ENCODE results near the gene TRPV5.

TRPV5 gene

GRCh38 chr7:142868986-142869415 lies 64.5 kb downstream of the TRPV5 start:
- no peak for DNase-seq

GRCh38 chr7:142868188-142868985 lies 65.2 kb downstream of the TRPV5 start:
- DNase-seq = no peak

DNA sequence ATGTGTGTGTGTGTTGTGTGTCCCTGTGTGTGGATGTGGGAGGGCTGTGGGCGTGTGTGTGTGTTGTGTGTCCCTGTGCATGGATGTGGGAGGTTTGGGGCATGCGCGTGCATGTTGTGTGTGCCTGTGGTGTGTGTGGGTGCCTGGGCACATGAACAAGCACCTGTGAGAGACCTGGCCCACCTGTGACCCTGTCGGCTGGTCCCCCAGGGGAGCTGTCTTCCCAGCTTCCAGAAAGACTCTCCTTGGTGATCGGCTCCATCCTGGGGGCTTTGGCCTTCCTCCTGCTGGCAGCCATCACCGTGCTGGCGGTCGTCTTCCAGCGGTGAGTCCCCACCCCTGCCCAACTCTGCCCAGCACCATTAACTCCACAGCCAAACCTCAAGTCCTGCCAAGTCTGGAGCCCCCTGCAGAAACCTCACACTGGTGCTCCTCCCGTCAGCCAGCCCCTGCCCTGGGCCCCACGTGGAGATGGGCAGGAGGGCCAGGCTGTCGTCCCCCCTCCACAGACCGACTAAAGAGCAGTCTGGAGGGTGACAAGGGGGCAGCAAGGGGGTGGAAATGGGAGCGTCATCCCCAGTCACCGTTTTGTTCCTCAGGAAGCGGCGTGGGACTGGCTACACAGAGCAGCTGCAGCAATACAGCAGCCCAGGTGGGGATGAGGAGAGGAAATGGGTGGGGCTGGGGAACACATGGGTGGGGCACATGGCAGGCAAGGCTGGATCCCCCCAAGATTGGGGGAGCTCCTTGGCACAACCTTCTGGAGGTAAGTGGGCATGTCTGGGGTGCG lies 66.0 kb downstream of the TRPV5 start:
- DNase-seq = no peak

DNA sequence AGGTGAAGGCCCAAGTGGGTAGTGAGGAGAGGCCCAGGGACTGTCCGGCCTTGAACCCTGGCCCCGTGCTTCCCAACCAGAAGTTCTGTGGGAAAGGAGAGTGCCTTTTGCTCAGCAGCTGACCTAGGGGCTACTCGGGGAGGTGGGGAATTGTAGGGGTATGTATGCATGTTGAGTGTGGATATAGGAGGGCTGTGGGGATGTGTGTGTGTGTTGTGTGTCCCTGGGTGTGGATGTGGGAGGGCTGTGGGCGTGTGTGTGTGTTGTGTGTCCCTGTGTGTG lies 66.5 kb downstream of the TRPV5 start:
- DNase-seq = no peak

- peak in 1 of 2 donors; percentile 33 for DNase-seq
Observed at GRCh38 chr7:142866361-142867096, 67.0 kb downstream of the TRPV5 start.

GRCh38 chr7:142865766-142866165 lies 67.8 kb downstream of the TRPV5 start:
- no peak for DNase-seq

DNA sequence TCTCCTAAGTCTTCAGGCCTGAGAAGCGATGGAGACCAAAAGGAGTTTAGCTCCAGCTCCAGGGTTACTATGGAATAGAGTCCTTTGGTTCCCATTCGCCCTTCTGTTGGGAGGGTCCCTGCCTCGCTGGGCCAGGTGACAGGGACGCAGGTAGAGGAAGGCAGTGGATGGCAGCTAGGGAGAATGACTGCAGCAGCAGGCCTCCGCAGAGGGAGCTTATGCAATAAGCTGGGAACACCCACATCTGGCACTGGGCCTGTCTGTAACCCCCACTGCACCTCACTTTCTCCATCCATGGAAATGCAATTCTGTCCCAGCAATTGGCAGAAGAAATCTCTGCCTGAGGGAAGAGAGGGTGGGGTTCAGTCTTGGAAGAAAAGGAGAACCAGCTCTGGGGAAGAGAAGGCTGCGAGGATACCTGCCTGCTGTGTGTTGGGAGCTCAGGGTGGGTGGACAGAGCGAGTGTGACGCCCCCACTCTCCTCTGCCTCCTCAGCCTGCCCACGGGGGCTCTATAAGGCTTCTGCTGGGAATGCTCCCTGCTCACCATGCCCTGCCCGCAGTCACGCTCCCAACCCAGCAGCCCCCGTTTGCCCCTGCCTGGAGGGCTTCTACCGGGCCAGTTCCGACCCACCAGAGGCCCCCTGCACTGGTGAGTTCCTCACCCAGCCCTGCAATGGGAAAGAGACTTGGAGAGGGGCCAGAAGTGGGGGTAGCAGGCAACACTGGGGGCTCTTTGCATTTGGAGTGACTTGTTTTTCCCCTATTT lies 68.4 kb downstream of the TRPV5 start:
- no peak for DNase-seq

GRCh38 chr7:142863891-142864685 lies 69.5 kb downstream of the TRPV5 start:
- no peak for DNase-seq

DNA sequence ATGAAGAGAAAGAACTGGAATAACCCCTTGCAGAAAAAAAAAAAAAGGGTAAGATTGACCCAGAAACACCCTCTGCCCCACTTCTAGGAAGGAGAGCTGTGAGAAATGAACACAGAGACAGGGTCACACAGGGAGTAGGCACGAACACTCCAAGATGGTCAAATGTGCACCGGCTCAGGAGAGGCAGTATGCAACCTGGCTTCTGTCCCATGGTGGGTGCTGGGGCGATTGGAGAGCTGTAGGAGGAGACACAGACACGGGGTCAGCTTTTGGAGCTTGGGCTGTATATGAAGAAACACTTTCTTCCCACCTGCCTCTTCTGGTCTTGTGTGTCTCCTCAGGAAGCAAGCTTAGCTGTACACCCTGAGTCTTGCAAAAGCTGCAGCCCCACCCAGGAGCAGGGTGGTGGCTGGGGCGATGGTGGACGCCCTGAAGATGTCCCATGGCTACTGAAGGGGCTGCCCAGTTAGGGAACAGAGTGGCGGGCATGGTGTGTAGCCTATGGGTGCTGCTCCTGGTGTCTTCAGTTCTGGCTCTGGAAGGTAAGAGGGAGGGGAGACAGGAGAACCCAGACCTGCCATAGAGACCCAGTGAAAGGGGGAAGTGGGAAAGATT lies 70.7 kb downstream of the TRPV5 start:
- DNase-seq = no peak

GRCh38 chr7:142862351-142862750 lies 71.2 kb downstream of the TRPV5 start:
- DNase-seq = no peak

- DNase-seq = no peak
Observed at GRCh38 chr7:142860968-142861367, 72.6 kb downstream of the TRPV5 start.

DNA sequence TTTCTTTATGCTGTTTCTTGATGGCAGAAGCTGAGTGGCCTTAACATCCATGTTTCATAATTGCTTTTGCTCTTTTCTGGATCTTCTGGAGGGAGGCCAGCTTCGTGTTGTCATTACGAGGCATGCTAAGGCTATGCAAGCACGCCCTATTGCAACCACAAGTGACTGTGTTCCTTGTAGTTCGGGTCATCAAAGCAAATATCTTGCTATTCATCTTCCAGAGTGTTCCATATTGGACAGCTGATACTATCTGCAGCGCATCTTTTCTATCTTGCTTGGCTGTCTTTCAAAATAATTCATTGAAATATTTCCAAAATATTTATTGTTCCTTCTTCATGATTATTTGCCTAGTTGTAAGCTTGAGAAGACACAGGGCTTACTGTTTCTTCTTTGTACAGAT lies 73.7 kb downstream of the TRPV5 start:
- no peak for DNase-seq

DNA sequence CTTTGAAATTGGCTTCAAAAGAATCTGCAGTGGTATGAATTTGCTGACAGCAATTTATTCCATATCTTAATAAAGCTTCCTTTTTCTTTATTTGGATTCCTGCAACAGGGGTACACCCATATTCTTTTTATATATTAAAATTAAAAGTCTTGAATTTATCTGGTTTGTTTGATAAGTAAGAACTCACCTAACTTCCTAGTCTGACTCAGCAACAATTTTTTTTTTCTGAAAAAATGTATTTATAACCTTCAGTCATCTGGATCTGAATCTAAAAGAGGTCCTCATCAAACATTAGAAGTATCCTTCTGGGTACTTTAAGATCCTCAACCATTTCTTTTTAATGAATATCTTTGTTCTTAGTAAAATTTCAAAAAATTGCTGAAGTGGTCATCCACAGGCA lies 74.1 kb downstream of the TRPV5 start:
- no peak for DNase-seq

Measured in activated CD4-positive, alpha-beta T cell treated with anti-CD3 and anti-CD28 coated beads for 4 hours (primary cell).